NCI-H510A treated with DMSO at 0.1 percent for 48 hours (cell line): ENCODE results near the gene MRPL39.

ENCODE experiments used
- DNase-seq: peaks from one replicate; lab custom pipeline; 2025; lab: John Stamatoyannopoulos, UW

MRPL39 gene

GRCh38 chr21:25568246-25568645 is 39.0 kb downstream of the MRPL39 start:
- DNase-seq: no peak

GRCh38 chr21:25567472-25567871 is 39.8 kb downstream of the MRPL39 start:
- DNase-seq: no peak

GRCh38 chr21:25566645-25567044 is 40.6 kb downstream of the MRPL39 start:
- no peak for DNase-seq

- no peak for DNase-seq
These were observed 41.7 kb downstream of the MRPL39 start for GRCh38 chr21:25565272-25566211.

GRCh38 chr21:25564349-25564948 is 42.8 kb downstream of the MRPL39 start:
- no peak for DNase-seq

GRCh38 chr21:25563361-25564116 is 43.7 kb downstream of the MRPL39 start:
- no peak for DNase-seq

- DNase-seq: no peak
These were observed 44.6 kb downstream of the MRPL39 start for GRCh38 chr21:25562660-25563059.

- DNase-seq: no peak
These were observed 45.3 kb downstream of the MRPL39 start for GRCh38 chr21:25561668-25562641.

- DNase-seq: no peak
These were observed 46.4 kb downstream of the MRPL39 start for GRCh38 chr21:25560891-25561290.

GRCh38 chr21:25560271-25560685 is 47.0 kb downstream of the MRPL39 start:
- DNase-seq: no peak

GRCh38 chr21:25559746-25560145 is 47.5 kb downstream of the MRPL39 start:
- DNase-seq: no peak

- no peak for DNase-seq
These were observed 49.2 kb downstream of the MRPL39 start for GRCh38 chr21:25558123-25558522.

- DNase-seq: no peak
These were observed 50.1 kb downstream of the MRPL39 start for GRCh38 chr21:25557180-25557579.

GRCh38 chr21:25556091-25556490 is 51.2 kb downstream of the MRPL39 start:
- no peak for DNase-seq

- DNase-seq: no peak
These were observed 51.8 kb downstream of the MRPL39 start for GRCh38 chr21:25555492-25555891.

GRCh38 chr21:25552856-25553255 is 54.4 kb downstream of the MRPL39 start:
- DNase-seq: no peak

GRCh38 chr21:25551569-25551968 is 55.7 kb downstream of the MRPL39 start:
- no peak for DNase-seq

- DNase-seq: no peak
These were observed 56.7 kb downstream of the MRPL39 start for GRCh38 chr21:25550352-25551120.

GRCh38 chr21:25541042-25541441 is 66.2 kb downstream of the MRPL39 start:
- DNase-seq: no peak

GRCh38 chr21:25539606-25540005 is 67.7 kb downstream of the MRPL39 start:
- DNase-seq: no peak

GRCh38 chr21:25537174-25537573 is 70.1 kb downstream of the MRPL39 start:
- DNase-seq: no peak
